ENCODE measurements around the gene LSM8. TPM values are rescaled to one million over a fixed set of nuclear protein-coding genes. Genes with fewer than 3 reads are reported as not detected.

The LSM8 gene
- total RNA-seq, 2 donors from 2014 or later: 35.0 to 37.5 TPM

GRCh38 chr7:118183428-118183785 is 557 bp upstream of the LSM8 start:
- Mint-ChIP-seq H3K4me3 (peak overlapping the region; percentile 92), H3K36me3 (ENCODE audit: low read depth) (peaks cover 48% of the 10 kb centered on the region), H3K27ac (peak overlapping the region; percentile 99), H3K27me3 (no peaks in the 10 kb centered on the region), H3K4me1 (peaks cover 15% of the 10 kb centered on the region), H3K9me3 (peaks cover 3% of the 10 kb centered on the region)
- ATAC-seq (replicated peaks): peak; percentile 2

DNA sequence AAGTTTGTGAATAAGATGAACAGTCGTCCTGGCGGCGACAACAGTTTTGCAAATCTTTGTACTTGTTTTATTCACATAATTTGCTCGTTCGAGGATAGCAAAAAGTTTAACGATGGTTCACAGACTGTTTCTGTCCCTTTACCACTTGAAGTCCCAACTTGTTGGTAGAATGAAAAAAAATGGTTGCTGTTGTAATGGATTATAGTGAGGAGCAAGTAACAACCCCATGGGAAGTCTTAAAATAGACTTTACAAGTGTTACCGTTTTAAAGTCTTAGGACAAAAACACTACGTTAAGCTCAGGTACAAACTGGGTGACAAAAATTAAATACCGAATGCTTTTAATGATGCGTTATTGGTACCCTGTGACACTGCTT is 589 bp downstream of the LSM8 start:
- ATAC-seq (replicated peaks): no peak
- peaks cover 15% of the 10 kb centered on the region for H3K4me1 Mint-ChIP-seq
- H3K27me3 Mint-ChIP-seq: no peaks in the 10 kb centered on the region
- peak overlapping the region; percentile 99 for H3K27ac Mint-ChIP-seq
- H3K36me3 Mint-ChIP-seq (ENCODE audit: low read depth): peaks cover 59% of the 10 kb centered on the region
- peak overlapping the region; percentile 92 for H3K4me3 Mint-ChIP-seq
- peaks cover 3% of the 10 kb centered on the region for H3K9me3 Mint-ChIP-seq

- Mint-ChIP-seq H3K4me1 (peaks cover 15% of the 10 kb centered on the region), H3K27ac (peak overlapping the region; percentile 99), H3K27me3 (no peaks in the 10 kb centered on the region), H3K4me3 (peak overlapping the region; percentile 92), H3K9me3 (peaks cover 3% of the 10 kb centered on the region), H3K36me3 (ENCODE audit: low read depth) (peaks cover 67% of the 10 kb centered on the region)
- no peak for ATAC-seq (replicated peaks)
Measured at GRCh38 chr7:118185163-118185860, 1.3 kb downstream of the LSM8 start.

GRCh38 chr7:118186501-118186900 is 2.5 kb downstream of the LSM8 start:
- ATAC-seq (replicated peaks): no peak
- Mint-ChIP-seq H3K27me3 (no peaks in the 10 kb centered on the region), H3K9me3 (peaks cover 3% of the 10 kb centered on the region), H3K4me1 (peaks cover 15% of the 10 kb centered on the region), H3K4me3 (peak overlapping the region; percentile 92), H3K27ac (peak overlapping the region; percentile 99), H3K36me3 (ENCODE audit: low read depth) (peaks cover 72% of the 10 kb centered on the region)

DNA sequence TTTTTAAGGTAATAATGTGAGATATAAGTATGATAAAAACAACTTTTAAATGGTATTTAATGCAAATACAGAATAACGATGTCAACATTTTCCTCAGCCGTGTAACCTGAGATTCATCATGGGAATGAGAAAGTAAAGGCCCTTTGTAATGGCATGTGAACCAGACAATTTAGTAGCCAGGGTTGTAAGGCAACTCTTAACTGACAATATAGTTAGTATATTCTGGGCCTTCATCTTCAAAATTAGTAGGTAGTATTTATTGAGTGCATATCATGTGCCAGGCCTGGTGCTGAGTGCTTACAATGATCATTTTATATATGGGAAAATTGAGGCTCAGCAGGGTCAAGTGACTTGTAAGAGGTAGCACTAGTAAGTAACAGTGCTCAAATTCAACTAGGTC is 10.6 kb downstream of the LSM8 start:
- Mint-ChIP-seq H3K4me1 (peaks cover 6% of the 10 kb centered on the region), H3K4me3 (no peak overlapping the region), H3K36me3 (ENCODE audit: low read depth) (peaks cover 35% of the 10 kb centered on the region), H3K27ac (no peak overlapping the region), H3K27me3 (no peaks in the 10 kb centered on the region), H3K9me3 (no peaks in the 10 kb centered on the region)
- no peak for ATAC-seq (replicated peaks)

GRCh38 chr7:118195837-118196474 is 12.0 kb downstream of the LSM8 start:
- H3K4me1 Mint-ChIP-seq: peaks cover 6% of the 10 kb centered on the region
- H3K9me3 Mint-ChIP-seq: no peaks in the 10 kb centered on the region
- ATAC-seq (replicated peaks): peak; percentile 77
- peak overlapping the region; percentile 20 for H3K27ac Mint-ChIP-seq
- peaks cover 26% of the 10 kb centered on the region for H3K36me3 Mint-ChIP-seq (ENCODE audit: low read depth)
- H3K4me3 Mint-ChIP-seq: no peak overlapping the region
- H3K27me3 Mint-ChIP-seq: no peaks in the 10 kb centered on the region

DNA sequence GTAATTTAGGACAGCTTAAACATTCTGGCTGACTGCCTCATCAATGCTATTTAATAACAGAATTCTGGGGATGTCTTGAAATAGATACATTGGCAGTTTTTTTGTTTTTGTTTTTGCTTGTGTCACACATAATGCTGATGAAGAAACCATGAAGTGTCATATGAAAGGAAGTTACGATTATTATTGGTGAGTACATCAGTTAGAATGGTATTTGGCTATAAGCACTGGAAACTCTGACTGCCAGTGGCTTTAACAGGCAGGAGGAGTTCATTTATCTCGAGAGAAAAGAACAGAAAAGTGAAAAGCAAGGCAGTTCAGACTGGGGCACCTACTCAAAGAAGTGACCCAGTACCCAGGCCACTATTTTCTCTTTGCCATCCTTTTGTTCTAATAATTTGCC is 18.1 kb downstream of the LSM8 start:
- H3K36me3 Mint-ChIP-seq (ENCODE audit: low read depth): no peaks in the 10 kb centered on the region
- H3K4me3 Mint-ChIP-seq: no peak overlapping the region
- no peaks in the 10 kb centered on the region for H3K9me3 Mint-ChIP-seq
- H3K27me3 Mint-ChIP-seq: no peaks in the 10 kb centered on the region
- no peak overlapping the region for H3K27ac Mint-ChIP-seq
- H3K4me1 Mint-ChIP-seq: no peaks in the 10 kb centered on the region
- ATAC-seq (replicated peaks): no peak

- ATAC-seq (replicated peaks): peak; percentile 91
- peaks cover 12% of the 10 kb centered on the region for H3K4me1 Mint-ChIP-seq
- peaks cover 24% of the 10 kb centered on the region for H3K27me3 Mint-ChIP-seq
- no peaks in the 10 kb centered on the region for H3K9me3 Mint-ChIP-seq
- H3K4me3 Mint-ChIP-seq: peak overlapping the region; percentile 86
- peak overlapping the region; percentile 88 for H3K27ac Mint-ChIP-seq
- H3K36me3 Mint-ChIP-seq (ENCODE audit: low read depth): peaks cover 9% of the 10 kb centered on the region
Measured at GRCh38 chr7:118214051-118214832, 30.3 kb downstream of the LSM8 start.

DNA sequence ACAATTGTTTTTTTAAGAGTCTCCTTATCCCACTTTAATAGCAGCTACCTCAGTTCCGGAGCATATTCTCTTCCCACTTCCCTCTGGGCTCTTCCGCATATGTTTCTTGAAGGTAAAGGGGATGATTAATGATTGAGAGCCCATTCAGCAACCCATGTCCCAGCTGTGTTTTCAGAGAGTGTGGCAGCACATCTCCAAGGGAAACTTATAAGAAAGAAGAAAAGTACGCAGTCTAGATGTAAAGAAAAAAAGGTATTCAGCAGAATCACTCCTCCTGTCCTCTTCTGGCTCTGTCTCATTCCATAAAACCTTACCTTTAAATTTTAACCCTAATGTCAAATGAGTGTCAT is 30.8 kb downstream of the LSM8 start:
- Mint-ChIP-seq H3K36me3 (ENCODE audit: low read depth) (peaks cover 9% of the 10 kb centered on the region), H3K9me3 (no peaks in the 10 kb centered on the region), H3K27me3 (peaks cover 24% of the 10 kb centered on the region), H3K4me3 (peak overlapping the region; percentile 86), H3K4me1 (peaks cover 12% of the 10 kb centered on the region), H3K27ac (peak overlapping the region; percentile 88)
- ATAC-seq (replicated peaks): peak; percentile 10

- Mint-ChIP-seq H3K4me3 (no peak overlapping the region), H3K4me1 (peaks cover 12% of the 10 kb centered on the region), H3K36me3 (ENCODE audit: low read depth) (peaks cover 9% of the 10 kb centered on the region), H3K27me3 (peaks cover 22% of the 10 kb centered on the region), H3K27ac (no peak overlapping the region), H3K9me3 (no peaks in the 10 kb centered on the region)
- ATAC-seq (replicated peaks): no peak
Measured at GRCh38 chr7:118217210-118217619, 33.3 kb downstream of the LSM8 start.

- Mint-ChIP-seq H3K27ac (no peak overlapping the region), H3K36me3 (ENCODE audit: low read depth) (peaks cover 9% of the 10 kb centered on the region), H3K27me3 (peaks cover 15% of the 10 kb centered on the region), H3K4me1 (peaks cover 12% of the 10 kb centered on the region), H3K4me3 (no peak overlapping the region), H3K9me3 (no peaks in the 10 kb centered on the region)
- ATAC-seq (replicated peaks): no peak
Measured at GRCh38 chr7:118218413-118219156, 34.6 kb downstream of the LSM8 start.

GRCh38 chr7:118219157-118219512 is 35.2 kb downstream of the LSM8 start:
- H3K4me1 Mint-ChIP-seq: peaks cover 9% of the 10 kb centered on the region
- no peaks in the 10 kb centered on the region for H3K9me3 Mint-ChIP-seq
- H3K36me3 Mint-ChIP-seq (ENCODE audit: low read depth): peaks cover 9% of the 10 kb centered on the region
- H3K27ac Mint-ChIP-seq: no peak overlapping the region
- H3K27me3 Mint-ChIP-seq: peaks cover 13% of the 10 kb centered on the region
- no peak for ATAC-seq (replicated peaks)
- no peak overlapping the region for H3K4me3 Mint-ChIP-seq

- Mint-ChIP-seq H3K27ac (no peak overlapping the region), H3K36me3 (ENCODE audit: low read depth) (no peaks in the 10 kb centered on the region), H3K4me3 (no peak overlapping the region), H3K4me1 (no peaks in the 10 kb centered on the region), H3K9me3 (no peaks in the 10 kb centered on the region), H3K27me3 (peaks cover 7% of the 10 kb centered on the region)
- ATAC-seq (replicated peaks): no peak
Measured at GRCh38 chr7:118220583-118220982, 36.6 kb downstream of the LSM8 start.

GRCh38 chr7:118222591-118222990 is 38.6 kb downstream of the LSM8 start:
- no peak for ATAC-seq (replicated peaks)
- Mint-ChIP-seq H3K9me3 (no peaks in the 10 kb centered on the region), H3K27me3 (peaks cover 7% of the 10 kb centered on the region), H3K27ac (no peak overlapping the region), H3K4me3 (no peak overlapping the region), H3K4me1 (no peaks in the 10 kb centered on the region), H3K36me3 (ENCODE audit: low read depth) (no peaks in the 10 kb centered on the region)

All from activated T-helper 17 cell treated with anti-CD3 and anti-CD28 coated beads, Interleukin-2, amount 50 U/mL, for 72 hours (primary cell).